NCI-H748 treated with DMSO at 0.1 percent for 48 hours (cell line): ENCODE data around the gene SLC8A1.

Source experiments
- DNase-seq: peaks from one replicate; lab custom pipeline; 2025; lab: John Stamatoyannopoulos, UW

SLC8A1 gene

DNA sequence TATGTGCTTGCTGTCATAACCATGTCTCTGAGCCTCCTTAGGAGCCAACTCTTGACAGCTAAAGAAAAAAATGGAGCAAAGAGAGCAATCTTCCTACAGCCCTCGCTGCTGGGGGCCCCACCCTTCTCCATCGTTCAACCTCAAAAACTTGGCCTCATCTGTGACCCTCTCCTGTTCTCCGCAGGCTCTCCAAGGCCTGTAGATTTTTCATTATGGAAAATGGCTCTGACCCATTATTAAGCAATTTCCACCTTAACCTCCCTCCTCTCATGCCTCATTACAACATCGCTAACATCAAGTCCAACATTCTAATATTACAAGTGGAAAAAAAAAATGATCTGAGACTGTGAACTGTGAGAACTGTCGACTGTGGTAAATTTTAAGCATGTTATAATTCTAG is 98.7 kb downstream of the SLC8A1 start:
- no peak for DNase-seq

DNA sequence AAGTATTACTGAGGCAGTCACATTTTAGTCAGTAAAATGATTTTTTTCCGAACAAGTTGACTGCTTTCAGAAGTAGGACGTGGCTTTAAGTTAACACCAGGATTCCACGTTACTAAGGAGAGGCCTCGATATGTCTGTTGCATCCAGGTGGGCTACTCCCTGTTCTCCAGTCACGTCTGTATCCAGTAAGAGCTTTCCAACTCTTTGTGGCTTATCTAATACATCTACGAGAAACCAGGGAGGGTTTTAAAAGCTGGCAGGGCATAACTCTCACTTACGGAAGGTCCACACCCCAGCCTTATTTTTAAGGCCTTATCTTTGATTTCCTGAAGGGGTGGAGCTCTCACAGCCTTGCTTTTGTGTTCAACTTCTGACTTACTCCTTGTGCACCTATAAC is 99.2 kb downstream of the SLC8A1 start:
- no peak for DNase-seq

DNA sequence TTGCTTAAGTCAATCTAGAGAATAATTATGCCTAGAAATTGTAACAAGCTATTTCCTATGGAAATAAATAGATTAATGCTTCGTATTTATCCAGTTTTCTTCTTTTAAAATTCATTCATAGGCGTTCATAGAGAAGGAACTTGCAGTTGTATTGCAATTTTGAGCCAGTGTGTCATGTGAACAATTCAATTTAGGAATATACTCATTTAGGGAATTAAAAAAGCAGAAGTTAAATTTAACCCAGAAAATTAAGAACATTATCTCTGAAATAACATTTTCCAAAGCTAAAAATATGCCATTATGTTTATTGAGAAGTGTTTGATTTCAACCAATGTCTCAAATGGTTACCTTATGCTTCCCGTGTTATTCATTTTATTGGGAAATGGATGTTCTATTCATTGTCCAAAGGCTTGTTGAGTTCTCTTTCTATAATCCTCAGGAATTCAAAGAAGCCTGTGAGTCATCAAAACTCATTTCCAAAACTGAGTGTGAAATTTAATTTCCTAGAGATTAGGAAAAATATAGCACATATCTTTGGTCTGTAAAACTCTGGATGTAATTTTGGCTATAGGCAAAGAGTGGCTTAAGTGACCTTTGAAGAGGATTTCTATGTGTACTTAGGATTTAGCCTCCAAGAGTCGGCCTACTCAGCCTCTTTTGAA is 99.7 kb downstream of the SLC8A1 start:
- no peak for DNase-seq

DNA sequence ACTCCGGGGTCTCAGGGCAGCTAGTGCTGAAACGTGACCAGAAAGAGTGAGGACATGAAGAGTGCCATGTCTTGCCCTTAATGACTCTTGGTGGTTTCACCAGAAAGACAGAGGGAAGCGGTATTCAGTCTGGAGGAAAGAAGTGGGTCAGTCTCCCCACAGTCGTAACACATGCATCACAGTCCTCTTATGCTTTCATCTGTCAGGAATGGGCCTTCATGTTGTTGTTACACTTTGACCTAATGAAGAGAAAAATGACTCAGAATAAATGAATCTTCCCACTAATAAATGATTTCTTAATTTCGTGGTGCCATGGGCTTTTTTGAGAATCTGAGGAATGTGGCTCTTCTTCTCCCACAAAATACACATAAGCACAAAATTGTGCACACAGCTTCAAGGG is 103.2 kb downstream of the SLC8A1 start:
- no peak for DNase-seq

DNA sequence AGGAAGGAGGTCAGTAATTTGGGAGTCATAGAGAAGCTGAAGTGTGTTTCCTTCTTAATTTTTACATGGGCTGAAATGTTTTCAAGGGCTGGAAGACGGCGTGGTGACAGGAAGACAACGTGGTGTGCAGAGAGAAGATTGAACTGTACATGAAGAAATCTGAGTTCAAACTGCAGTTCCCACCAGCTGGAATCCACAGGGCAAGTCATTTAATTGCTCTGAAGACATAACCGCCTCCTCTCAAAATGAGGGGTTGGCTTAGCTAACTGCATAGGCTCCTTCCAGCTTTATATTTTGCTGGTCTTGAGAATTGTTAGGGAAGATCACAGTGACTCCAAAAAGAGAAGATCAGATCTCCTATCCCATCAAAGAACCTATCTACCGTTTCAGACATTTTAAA is 103.9 kb downstream of the SLC8A1 start:
- DNase-seq = no peak

DNA sequence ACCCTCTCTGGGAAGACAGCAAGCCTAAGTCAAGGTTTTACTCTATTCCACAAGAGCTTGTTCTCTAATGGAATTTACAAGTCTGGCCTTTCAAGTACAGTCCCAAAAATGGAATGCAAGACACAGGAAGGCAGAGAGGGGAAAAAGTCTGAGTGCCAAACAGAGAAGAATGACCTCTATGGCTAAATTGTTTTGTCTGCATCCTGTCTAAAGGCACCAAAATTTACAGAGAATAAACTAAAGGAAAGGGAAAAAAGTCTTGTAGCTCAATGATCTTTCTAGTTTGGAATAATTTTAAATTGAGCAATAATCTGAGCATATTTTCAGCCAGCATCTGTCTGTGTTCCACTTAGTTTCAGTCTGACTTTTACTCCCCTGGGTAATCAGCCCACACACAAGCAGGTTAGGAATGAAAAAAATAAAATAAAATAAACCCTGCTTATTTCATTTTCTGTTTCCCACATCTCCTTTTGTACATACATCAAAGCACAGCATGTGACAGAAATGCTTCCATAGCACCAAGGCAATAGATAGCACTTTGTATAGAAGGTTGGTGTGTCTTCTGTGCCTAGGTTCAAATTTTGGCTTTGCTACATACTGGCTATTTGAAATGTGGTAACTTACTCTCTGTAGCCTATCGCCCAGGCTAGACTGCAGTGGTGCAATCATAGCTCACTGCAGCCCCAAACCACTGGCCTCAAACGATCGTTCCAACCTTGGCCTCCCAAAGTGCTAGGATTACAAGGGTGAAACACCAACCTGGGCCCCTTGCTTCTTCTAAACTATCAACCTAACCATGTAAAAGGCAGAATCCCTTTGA is 105.1 kb downstream of the SLC8A1 start:
- no peak for DNase-seq

DNA sequence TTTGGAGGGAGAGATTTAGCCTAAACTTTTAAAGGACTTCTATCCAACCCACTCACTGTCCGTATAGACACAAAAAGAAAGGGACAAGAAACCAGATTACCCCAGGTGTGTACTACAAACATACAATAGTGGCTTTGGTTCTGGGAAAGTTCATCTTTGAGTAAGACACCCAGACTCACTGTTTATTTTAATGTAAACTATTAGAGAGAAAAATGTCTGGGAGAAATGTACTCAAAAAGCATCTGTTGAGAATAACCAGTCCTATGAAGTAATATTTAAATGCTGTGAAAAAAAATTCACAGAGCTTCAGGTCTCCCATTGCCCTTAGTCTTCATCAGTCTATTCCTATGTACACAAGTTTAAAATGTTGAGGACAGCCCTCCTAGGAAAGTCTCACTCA is 107.5 kb downstream of the SLC8A1 start:
- no peak for DNase-seq

DNA sequence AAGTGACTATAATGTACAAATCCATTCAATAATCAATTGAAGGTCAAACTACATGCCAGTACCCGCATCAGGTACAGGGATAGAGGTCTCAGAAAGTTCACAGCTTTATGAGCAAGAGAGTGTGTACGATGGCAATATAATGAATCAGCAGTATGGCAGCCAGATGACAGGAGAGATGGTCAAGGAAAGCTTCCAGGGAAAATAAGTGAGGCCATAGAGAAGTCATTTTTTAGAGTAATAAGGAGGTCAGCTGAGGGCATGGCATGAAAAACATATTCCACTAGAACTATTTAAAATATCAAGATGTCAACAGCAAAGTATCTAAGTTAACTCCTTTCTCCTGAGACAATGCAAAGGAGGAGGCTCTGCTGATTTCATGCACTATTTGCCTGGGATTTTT is 108.0 kb downstream of the SLC8A1 start:
- no peak for DNase-seq

DNA sequence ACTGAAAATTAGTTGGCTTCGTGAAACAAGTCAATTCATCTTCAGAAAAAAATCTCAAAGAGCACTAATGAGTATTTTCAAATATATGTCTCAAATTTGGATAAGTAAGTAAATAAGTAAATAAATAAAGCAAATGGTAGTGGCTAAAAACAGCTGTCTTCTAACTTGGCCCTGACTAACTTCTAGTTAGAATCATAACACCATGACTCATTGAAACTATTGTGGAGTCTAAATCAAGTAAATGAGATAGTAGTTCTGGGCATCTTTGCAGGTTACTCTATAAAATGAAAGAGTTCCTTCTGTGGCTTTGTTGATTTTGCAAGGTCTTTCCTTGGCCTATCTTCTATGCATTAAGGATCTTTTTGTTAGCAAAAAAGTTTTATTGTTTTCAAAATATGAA is 110.7 kb downstream of the SLC8A1 start:
- DNase-seq = no peak

DNA sequence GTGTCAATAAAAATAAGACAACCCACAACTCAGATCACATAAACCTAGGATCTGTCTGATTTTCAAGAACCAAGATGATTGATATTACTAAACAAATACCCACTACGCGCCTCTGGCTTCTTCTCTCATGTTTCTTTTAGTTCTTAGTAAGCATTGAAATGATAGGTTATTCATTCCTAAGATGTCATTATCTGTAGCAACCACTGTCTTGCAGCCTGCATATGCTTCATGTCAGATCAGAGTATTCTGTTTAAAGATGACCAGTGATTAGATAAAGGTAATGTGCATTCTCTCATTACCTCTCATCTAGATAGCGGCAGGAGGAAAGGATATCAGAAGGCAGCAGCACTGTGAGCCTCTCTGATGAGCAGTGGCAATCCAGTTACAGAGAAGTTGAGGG is 112.9 kb downstream of the SLC8A1 start:
- no peak for DNase-seq

DNA sequence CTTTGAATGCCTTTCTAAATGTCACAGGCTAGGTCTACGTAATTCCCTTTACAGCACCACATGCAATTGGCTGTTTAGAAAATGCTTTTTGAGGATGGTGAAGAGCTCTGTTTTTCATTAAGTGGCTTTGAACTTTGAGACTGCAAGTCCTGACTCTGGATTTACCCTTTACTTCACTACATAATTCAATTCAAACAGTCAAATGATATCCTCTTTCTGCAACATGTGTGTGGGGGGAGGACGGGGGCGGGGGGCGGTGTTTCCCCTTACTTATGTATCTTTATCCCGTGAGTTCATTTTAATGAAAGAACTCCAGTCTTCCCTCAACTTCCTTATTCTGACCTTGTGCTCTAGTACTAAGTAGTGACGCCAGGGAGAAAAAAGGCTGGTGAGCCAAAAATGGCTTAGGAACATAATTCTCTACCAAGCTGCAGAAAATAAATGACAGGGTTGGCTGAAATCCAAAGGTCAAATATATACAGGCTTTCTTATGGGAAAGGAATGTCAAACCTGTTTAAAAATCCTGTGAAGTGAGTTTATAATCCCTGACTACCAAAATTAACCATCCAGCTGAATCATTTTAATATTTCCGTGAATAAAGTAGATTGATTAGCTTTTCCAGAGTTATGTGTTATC is 119.6 kb downstream of the SLC8A1 start:
- DNase-seq = no peak

DNA sequence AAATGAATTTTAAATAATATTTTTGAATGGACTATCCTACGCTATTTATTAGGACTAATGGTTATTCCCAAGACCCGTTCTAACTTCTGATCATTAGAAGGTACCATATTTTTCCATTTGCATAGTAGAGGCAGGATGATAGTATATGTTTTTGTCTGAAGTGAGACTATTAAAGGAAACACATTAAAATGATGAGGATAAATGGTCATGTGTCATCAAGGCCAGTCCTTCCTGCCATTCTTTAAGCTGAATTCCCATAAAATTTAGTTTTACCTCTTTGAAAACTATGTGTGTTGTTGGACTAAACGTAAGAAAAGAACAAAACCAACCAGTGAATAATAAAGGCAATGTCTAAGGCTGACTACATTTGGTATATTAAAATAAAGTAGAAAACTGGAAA is 121.8 kb downstream of the SLC8A1 start:
- DNase-seq = no peak

DNA sequence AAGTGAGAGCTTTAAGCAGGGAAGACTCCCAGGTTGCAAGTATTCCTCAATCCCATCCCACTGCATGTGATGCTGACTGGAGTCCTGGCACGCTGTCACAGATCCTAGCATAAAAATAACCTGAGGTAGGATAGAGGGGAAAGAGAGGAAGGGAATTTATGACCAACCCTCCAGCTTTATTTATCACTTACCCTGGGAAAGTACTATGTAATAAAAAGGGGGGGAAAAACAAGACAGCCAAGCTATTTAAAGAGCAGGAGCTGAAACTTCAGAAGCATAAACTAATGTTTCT is 122.2 kb downstream of the SLC8A1 start:
- no peak for DNase-seq

DNA sequence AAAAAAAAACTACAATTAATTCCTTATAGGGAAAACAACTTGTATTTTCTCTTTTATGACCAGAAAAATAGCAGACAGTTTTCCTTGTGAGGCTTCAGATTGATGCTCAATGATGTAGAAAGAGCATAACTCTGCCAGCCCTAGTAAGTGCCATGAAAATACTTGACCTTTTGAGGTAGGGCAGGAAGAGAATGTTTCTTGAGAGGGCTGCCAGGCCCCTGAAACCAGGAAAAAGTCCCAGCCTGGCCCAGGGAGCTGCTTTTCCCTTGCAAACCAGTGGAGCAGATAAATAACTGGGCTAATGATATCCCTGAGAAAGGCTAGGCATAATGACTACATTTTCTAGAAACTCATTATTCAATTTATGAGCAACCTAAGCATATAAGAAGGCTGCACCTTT is 126.8 kb downstream of the SLC8A1 start:
- no peak for DNase-seq

DNA sequence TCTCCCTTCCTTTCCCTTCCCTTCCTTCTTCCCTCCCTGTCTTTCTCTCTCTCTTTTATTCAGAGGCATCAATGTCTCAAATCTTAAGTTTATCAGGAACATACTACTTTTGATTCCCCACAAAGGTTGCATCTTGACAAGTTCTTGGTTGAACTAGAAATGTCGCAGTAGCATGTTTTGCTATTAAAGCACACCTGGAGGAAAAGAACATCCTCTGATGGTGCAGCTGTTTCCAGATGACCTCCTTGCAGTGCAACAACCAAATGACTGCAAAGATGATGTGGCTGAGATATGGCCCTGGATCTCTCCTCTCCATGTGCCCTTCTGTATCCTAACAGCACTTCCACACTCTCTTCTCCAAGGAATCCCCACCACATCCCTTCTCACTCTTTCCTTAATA is 127.2 kb downstream of the SLC8A1 start:
- DNase-seq = no peak

DNA sequence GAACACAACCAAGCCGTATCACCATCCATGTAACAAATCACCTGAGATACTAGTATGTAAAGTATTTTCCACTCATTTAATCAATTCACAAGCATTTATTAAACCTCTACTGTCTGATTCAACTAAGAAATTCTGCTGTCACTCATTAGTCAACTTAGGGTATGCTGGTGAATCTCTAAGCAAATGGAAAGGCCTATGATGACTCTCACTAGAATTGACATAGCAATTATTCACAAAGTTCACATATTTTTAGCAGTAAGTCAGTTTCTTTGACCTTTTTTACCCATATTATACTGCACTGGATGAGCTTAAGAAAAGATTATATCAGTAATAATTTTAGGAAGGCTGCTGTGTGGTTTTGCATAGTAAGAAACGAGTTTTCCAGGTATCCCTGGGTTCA is 130.1 kb downstream of the SLC8A1 start:
- DNase-seq = no peak

DNA sequence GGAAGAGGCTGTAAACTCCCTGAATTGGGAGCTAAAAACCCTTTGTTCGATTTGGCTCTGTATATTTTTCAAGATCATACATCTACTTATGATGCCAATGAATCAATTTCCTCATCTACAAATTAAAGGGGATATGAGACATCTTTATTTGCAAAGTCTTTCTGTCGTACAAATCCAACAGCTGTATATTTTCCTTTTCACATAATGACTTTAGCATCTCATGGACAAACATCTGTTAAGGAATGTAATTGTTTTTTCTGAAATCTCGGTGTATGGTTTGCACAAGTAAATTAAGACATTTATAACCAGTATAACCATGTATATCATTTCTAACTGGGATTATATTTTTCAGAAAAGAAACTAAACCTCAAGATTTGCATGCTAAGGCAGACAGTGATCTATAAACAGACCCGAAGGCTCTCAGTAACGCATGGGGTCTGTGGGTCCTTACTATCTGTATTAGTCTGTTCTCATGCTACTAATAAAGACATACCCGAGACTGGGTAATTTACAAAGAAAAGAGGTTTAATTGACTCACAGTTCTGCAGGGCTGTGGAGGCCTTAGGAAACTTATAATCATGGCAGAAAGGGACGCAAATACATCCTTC is 130.8 kb downstream of the SLC8A1 start:
- DNase-seq = no peak

DNA sequence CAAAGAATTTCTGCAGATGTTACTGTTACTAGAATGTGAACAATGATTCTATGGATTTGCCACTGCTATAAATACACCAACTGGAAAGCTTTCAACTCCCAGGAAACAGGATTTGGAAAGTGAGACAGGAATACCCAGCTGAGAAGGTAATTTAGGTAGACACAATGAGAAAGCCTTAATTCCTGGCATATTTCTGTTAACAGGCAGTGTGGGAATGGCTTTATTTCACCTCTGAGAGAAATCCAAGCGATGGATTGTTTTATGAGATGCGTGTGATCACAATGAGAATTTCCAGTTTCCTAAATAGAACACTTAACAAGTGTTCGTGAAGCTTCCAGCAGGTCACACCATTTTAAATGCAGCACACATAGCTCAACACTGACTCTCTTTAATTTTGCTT is 133.0 kb downstream of the SLC8A1 start:
- DNase-seq = no peak

DNA sequence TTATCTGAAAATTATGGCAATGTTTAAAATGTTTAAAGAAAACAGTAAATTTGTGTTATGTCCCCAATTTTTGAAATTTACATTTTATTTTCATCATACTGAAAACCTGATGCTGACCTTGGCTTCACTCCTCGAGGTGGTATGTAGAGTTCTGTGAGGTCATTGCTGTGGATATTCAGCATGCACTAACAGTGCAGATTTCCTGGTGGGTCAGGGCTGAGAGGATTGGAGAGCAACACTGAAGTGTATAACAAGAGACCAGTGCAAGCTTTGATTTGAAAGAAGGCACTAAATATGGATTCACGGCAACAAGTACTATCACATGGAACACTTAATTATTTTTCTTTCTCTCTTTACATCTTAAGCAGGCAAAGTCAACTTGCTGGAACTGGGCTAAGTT is 134.1 kb downstream of the SLC8A1 start:
- no peak for DNase-seq

DNA sequence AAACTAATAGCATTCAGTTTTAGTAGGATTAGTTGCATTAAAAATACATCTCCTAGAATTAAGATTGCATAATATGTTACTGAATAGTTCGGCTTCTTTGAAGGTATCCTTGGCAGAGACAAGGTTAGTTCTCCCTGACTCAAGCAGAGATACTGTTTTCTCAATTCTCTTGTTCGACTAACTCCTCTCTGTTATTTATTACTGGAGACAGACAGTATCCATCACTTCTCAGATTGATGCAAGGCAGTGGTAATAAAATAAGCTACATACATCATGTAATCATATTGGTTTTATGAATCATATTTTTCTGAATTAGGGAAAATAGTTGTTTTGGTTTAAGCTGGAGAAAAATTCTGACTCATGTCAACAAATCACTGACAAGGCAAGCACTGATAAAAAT is 134.8 kb downstream of the SLC8A1 start:
- no peak for DNase-seq

DNA sequence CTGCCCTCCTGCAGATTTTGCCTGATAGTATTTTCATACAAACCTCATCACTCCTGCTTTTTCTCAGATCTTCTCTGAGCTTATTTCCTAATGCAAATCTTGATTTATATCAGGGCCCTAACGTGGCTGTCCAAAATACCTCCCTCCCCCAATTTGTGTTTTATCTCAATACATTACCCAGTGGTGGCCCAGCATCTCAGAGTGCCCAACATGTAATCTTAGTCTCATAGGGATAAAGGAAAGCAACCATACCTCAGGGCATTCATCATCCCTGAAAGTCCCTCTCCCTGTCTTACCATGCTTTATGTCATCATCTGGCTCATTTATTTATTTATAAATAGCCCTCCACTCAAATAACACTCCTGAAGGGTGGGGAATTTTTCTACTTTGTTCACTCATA is 135.3 kb downstream of the SLC8A1 start:
- no peak for DNase-seq

DNA sequence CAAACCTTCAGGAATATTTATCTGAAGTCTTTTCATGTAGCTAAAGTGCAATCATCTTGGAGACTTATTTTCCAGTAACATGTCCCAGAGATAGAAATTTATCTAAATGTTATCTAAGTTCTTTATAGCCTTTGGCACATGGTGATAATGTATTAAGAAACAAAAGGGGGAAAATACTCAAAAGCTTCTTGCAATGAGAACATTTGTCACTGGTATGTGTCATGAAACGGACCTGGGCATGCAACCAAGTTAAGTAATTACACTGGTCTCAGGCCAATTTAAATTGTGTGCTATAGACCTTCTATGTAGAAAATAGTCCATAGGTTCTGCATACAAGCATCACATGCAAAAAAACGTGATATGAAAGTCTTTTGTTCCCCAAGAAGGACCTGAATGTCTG is 136.2 kb downstream of the SLC8A1 start:
- no peak for DNase-seq

DNA sequence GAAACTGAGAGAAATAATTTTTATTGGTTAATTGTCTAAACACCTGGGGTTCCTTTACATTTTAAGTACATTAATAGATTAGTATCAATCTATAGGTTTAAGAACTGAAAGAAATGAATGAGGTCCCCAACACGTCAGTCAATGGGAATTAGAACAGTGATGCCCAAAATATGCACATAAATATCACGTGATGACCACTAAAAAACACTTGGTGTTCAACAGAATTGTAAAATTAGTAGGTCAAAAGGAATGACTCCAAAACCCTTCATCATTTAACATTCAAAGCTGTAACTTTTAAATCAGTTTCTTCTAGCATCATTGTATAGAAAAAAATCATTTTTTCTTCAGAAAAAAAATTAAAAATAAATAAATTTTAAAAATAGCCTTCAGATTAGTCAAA is 140.9 kb downstream of the SLC8A1 start:
- DNase-seq = no peak
